ENCODE measurements around the gene SLIRP. TPM values are rescaled to one million over a fixed set of nuclear protein-coding genes. Genes with fewer than 3 reads are reported as not detected.
A peak's percentile ranks its signal among the peaks of the same experiment; 100 is the strongest.

SLIRP gene
- total and polyA plus RNA-seq, 7 donors: 152 to 650 (median 387) TPM

DNA sequence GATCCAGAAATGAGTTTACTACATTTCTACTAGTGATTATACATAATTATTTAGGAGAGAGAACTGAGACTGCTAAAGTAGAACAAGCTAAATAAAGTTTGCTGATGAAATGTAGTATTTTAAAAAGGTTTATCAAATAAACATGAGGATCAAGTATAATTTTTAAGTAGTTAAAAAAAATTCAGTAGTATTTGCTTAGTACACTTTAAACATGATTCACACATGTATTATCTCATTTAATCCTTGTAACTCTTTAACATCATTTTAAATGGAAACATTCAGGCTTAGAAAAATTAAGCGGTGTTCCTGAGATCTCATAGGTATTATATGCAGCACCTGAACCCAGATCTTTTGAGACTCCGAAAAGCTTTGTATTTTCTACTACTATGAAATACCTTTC, 44.4 kb downstream of the SLIRP start:
- H3K9me3 ChIP-seq: no peaks in the 10 kb centered on the region
- intact Hi-C loops (cut with DNase I): no loop called here
- 96 to 98% methylated on average over 2 of the region's 2 CpGs for WGBS, 2 donors

DNA sequence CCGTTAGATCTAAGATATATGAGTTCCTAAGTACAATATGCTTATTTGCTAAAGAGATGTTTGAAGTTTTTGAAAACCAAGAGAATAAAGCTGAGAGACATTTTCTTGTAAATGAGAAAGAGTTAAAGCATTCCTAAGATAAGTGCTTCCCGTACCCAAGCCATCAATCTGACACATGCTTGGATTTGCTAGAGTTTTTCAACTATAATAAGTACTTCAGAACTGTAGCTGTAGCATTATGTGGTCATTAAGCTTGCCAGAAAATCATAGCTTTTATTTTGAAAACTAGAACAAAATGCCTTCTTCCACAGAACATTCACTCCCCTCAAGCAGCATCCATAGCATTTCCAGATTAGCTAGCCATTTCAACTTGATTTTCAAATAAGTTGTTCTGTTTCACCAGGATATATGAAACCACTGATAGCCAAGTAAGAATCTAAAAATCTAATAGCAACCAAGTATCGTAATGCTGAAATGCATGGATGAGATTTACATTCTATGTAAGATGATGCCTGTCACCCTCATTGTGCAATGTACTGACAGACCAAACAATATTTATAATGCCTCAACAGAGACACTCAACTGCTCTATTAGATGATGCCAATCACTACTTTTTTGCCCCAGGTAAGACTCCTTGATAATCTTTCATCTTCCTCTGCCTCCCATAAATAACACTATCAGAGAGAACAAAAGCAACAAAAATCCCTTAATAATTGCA, 45.1 kb downstream of the SLIRP start:
- no peaks in the 10 kb centered on the region for H3K9me3 ChIP-seq
- H3K27ac ChIP-seq: no peak overlapping the region
- H3K36me3 ChIP-seq: peaks cover 11 to 76% (median 35%) of the 10 kb centered on the region in 4 donors
- H3K27me3 ChIP-seq: no peaks in the 10 kb centered on the region
- H3K4me3 ChIP-seq: no peak overlapping the region
- TF ChIP-seq POLR2A (IDR thresholded peaks at IDR 0.05): no peak
- TF ChIP-seq EP300 (IDR thresholded peaks at IDR 0.05): no peak
- TF ChIP-seq POLR2AphosphoS5 (IDR thresholded peaks at IDR 0.05): no peak
- TF ChIP-seq, protein P1, sequence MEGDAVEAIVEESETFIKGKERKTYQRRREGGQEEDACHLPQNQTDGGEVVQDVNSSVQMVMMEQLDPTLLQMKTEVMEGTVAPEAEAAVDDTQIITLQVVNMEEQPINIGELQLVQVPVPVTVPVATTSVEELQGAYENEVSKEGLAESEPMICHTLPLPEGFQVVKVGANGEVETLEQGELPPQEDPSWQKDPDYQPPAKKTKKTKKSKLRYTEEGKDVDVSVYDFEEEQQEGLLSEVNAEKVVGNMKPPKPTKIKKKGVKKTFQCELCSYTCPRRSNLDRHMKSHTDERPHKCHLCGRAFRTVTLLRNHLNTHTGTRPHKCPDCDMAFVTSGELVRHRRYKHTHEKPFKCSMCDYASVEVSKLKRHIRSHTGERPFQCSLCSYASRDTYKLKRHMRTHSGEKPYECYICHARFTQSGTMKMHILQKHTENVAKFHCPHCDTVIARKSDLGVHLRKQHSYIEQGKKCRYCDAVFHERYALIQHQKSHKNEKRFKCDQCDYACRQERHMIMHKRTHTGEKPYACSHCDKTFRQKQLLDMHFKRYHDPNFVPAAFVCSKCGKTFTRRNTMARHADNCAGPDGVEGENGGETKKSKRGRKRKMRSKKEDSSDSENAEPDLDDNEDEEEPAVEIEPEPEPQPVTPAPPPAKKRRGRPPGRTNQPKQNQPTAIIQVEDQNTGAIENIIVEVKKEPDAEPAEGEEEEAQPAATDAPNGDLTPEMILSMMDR (IDR thresholded peaks at IDR 0.05): no peak
- 73 to 76% methylated on average over 3 of the region's 3 CpGs for WGBS, 2 donors
- DNase-seq: no peak
- peaks cover 0 to 23% (median 11%) of the 10 kb centered on the region in 4 donors for H3K4me1 ChIP-seq
- intact Hi-C loops (cut with DNase I): no loop called here

More for the DNA sequence above, 44.4 kb downstream of the SLIRP start:
- H3K4me1 ChIP-seq: peaks cover 0 to 20% (median 9%) of the 10 kb centered on the region in 4 donors
- no peak for DNase-seq
- peaks cover 11 to 83% (median 39%) of the 10 kb centered on the region in 4 donors for H3K36me3 ChIP-seq
- no peaks in the 10 kb centered on the region for H3K27me3 ChIP-seq
- H3K4me3 ChIP-seq: no peak overlapping the region
- no peak for TF ChIP-seq EP300 (IDR thresholded peaks at IDR 0.05)
- no peak for TF ChIP-seq POLR2AphosphoS5 (IDR thresholded peaks at IDR 0.05)
- TF ChIP-seq POLR2A (IDR thresholded peaks at IDR 0.05): no peak
- TF ChIP-seq, protein P1 (IDR thresholded peaks at IDR 0.05): no peak
- H3K27ac ChIP-seq: no peak overlapping the region

DNA sequence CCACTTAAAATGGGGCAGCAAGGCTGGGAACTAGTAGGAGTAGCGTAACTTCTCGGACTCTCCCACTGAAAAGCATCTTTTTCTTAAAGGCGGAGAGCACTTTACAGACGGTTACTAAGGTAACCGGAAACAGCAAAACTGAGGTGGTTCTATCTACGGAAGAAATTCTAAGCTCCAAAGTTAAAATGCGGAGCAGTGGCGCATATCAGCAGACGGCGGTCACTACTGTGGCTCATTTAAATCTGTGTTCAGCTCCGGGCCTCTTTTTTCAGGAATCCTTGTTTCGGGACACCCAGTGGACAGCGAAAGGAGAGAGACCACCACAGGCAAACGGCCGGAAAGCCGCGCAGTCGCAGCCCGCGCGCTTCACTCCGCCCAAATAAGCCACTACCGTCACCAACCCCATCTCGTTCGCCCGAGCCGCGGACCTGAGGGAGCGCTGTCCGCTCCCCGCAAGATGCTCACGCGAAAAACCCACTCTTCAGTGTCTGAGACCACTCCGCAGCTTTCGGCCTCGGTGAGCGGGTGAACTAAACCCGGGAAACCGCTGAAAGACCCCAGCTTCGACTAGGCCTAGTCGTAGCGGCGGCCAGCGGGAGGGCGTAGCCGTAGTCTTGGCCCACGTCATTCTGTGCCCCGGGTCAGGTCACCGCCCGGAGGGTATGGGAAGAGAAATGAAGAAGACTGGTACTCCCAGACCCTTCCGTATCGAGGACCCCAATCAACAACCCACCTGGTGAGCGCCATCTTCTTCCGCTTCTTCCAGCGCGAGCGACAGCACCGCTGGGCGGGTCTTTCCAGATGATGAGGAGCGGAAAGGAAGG, 52.7 kb downstream of the SLIRP start, which contains the start of gene SNW1:
Gene SNW1 (minus strand): TSS at position 776 of the 824 bp plus-strand sequence. CDS start 29 bp downstream, at position 747.
- Histone ChIP-seq H3K27ac (peak within 1 kb of the TSS; percentile 90 to 95 (median 94)), H3K4me1 (peaks cover 0 to 41% (median 31%) of the 10 kb centered on the region in 4 donors), H3K27me3 (no peaks in the 10 kb centered on the region), H3K9me3 (no peaks in the 10 kb centered on the region), H3K4me3 (peak within 1 kb of the TSS; percentile 80 to 96 (median 90)), H3K36me3 (peaks cover 0 to 6% (median 0%) of the 10 kb centered on the region in 4 donors)
- peak; percentile 97 for DNase-seq
- WGBS, 2 donors: 0% methylated on average over 60 of the region's 60 CpGs
- intact Hi-C loops (cut with DNase I): loop anchor here (1.0 to 5.0 kb wide), 2 partner anchors 40 to 303 kb away; partner anchors contain the start of genes ADCK1, AHSA1 and VIPAS39
- TF ChIP-seq POLR2A (IDR thresholded peaks at IDR 0.05): peak; percentile 64 to 72
- TF ChIP-seq EP300 (IDR thresholded peaks at IDR 0.05): no peak
- peak; percentile 89 to 96 (median 92) for TF ChIP-seq POLR2AphosphoS5 (IDR thresholded peaks at IDR 0.05)
- TF ChIP-seq, protein P1 (IDR thresholded peaks at IDR 0.05): no peak

DNA sequence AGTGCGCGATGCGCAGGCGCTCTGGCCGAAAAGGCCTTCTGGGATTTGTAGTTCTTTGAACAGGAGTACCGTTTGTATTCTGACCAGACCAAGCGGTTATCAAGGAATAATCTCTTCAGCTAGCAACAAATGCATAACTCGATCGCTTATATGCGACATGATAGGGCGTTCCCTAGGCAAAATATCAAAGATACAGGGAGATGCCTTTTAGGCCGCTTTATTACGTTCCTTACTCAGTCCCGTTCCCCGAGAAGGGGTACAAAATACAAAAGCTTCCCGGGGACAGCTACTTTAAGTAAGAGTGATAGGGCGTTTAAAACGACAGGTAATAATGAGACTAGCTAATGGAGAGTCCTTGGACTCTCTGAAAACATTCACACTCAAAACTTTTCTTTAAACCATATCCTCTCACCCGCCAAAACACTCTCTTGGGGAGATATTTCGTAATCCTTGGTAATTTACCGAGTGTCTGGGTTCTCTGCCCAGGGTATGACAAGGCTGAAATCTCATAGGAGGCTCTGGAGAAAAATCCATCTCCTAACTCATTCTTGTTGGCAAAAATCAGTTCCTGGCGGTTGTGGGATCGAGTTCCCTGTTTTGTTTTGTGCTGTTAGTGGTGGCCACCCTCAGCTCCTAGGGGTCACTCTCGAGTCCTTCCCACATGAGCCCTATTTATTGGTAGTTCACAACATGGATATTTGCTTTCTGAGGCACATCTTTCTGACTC, 53.5 kb downstream of the SLIRP start:
- WGBS, 2 donors: 2 to 4% methylated on average over 24 of the region's 24 CpGs
- peak; percentile 65 for DNase-seq

More for the DNA sequence above, 53.5 kb downstream of the SLIRP start:
- intact Hi-C loops (cut with DNase I): loop anchor here (1.0 to 5.0 kb wide), 2 partner anchors 39 to 304 kb away; partner anchors contain the start of genes ADCK1, AHSA1 and VIPAS39
- peaks cover 0 to 40% (median 31%) of the 10 kb centered on the region in 4 donors for H3K4me1 ChIP-seq
- peaks cover 0 to 2% (median 0%) of the 10 kb centered on the region in 4 donors for H3K36me3 ChIP-seq
- no peak for TF ChIP-seq POLR2AphosphoS5 (IDR thresholded peaks at IDR 0.05)
- TF ChIP-seq EP300 (IDR thresholded peaks at IDR 0.05): no peak
- no peak for TF ChIP-seq POLR2A (IDR thresholded peaks at IDR 0.05)
- TF ChIP-seq, protein P1 (IDR thresholded peaks at IDR 0.05): no peak
- H3K4me3 ChIP-seq: peak overlapping the region; percentile 80 to 96 (median 90)
- no peaks in the 10 kb centered on the region for H3K9me3 ChIP-seq
- peak overlapping the region; percentile 90 to 95 (median 94) for H3K27ac ChIP-seq
- H3K27me3 ChIP-seq: no peaks in the 10 kb centered on the region
